HG02943 (cell line): ENCODE data around the gene SEMA6A.

Experiments
- ATAC-seq: cut with Tn5 transposase; IDR thresholded peaks from one replicate; pipeline ENCODE4 v1.9.1; 2021; ENCODE audit warnings: mild to moderate bottlenecking, low read depth, moderate library complexity; ENCODE audit not compliant: unreplicated experiment

SEMA6A gene

GRCh38 chr5:116469631-116470030, 105.0 kb downstream of the SEMA6A start:
- no peak for ATAC-seq

GRCh38 chr5:116468583-116468982, 106.0 kb downstream of the SEMA6A start:
- ATAC-seq, result no peak

GRCh38 chr5:116467465-116467843, 107.2 kb downstream of the SEMA6A start:
- no peak for ATAC-seq

- ATAC-seq, result no peak
These were observed 107.7 kb downstream of the SEMA6A start for GRCh38 chr5:116466727-116467464.

- no peak for ATAC-seq
These were observed 109.2 kb downstream of the SEMA6A start for GRCh38 chr5:116465411-116465810.

GRCh38 chr5:116464144-116464708, 110.4 kb downstream of the SEMA6A start:
- no peak for ATAC-seq

GRCh38 chr5:116462500-116462899, 112.1 kb downstream of the SEMA6A start:
- no peak for ATAC-seq

GRCh38 chr5:116459301-116459700, 115.3 kb downstream of the SEMA6A start:
- ATAC-seq, result no peak

- ATAC-seq, result no peak
These were observed 117.6 kb downstream of the SEMA6A start for GRCh38 chr5:116457062-116457461.

GRCh38 chr5:116456036-116456435, 118.6 kb downstream of the SEMA6A start:
- ATAC-seq, result no peak

GRCh38 chr5:116455061-116455460, 119.6 kb downstream of the SEMA6A start:
- no peak for ATAC-seq

- ATAC-seq, result peak; percentile 94
These were observed 120.2 kb downstream of the SEMA6A start for GRCh38 chr5:116454417-116454927.

- no peak for ATAC-seq
These were observed 120.6 kb downstream of the SEMA6A start for GRCh38 chr5:116453988-116454411.

- ATAC-seq, result no peak
These were observed 121.8 kb downstream of the SEMA6A start for GRCh38 chr5:116452774-116453368.

GRCh38 chr5:116451905-116452450, 122.6 kb downstream of the SEMA6A start:
- ATAC-seq, result no peak

- no peak for ATAC-seq
These were observed 123.6 kb downstream of the SEMA6A start for GRCh38 chr5:116451066-116451465.

- ATAC-seq, result no peak
These were observed 125.2 kb downstream of the SEMA6A start for GRCh38 chr5:116449458-116449857.

- ATAC-seq, result no peak
These were observed 125.7 kb downstream of the SEMA6A start for GRCh38 chr5:116448870-116449427.

GRCh38 chr5:116448450-116448849, 126.2 kb downstream of the SEMA6A start:
- ATAC-seq, result no peak

- no peak for ATAC-seq
These were observed 128.1 kb downstream of the SEMA6A start for GRCh38 chr5:116446356-116447005.

- ATAC-seq, result no peak
These were observed 129.3 kb downstream of the SEMA6A start for GRCh38 chr5:116445311-116445710.
